GM19328 (cell line): ENCODE results near the gene TMC1.
"Not testable (repeated sequence)": the region's sequence is repeated elsewhere in the genome, so short reads cannot be mapped to it uniquely, and the experiment has no call there.

ENCODE experiments used
- ATAC-seq: cut with Tn5 transposase; IDR thresholded peaks from one replicate; pipeline ENCODE4 v1.9.1; 2021; ENCODE audit warnings: mild to moderate bottlenecking, moderate library complexity; ENCODE audit not compliant: unreplicated experiment

The TMC1 gene

GRCh38 chr9:72749276-72749675 lies 227.9 kb downstream of the TMC1 start:
- ATAC-seq = no peak

- ATAC-seq = no peak
Measured at GRCh38 chr9:72751541-72751940, 230.1 kb downstream of the TMC1 start.

DNA sequence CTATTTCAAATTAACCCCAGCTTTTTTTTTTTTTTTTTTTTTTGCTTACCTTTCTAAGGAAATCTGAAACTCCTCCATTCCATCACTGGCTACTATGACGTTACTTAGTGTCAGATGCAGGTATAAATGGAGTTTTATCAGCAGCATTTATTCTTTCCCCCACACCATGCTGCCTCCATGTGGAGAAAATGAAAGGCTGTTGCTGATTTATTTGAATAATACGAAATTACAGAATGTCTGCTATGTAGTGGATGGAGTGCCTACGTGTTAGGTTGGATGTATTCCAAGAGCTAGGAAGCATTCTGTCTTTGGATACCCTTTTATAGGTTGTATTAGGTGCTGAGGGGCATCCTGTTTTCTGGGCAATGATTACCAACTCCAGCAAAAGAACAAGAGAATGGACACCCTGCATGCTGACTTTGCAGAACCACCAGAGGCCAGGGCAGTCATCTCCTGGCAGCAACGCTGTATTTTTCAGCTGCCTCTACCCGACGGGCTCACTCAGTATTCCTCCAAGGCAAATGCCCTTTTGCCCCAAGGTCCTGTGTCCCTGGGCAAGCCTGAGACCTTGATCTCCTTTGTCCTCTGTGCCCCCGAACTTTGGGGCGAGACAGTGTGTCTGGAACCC lies 232.0 kb downstream of the TMC1 start:
- ATAC-seq = no peak

DNA sequence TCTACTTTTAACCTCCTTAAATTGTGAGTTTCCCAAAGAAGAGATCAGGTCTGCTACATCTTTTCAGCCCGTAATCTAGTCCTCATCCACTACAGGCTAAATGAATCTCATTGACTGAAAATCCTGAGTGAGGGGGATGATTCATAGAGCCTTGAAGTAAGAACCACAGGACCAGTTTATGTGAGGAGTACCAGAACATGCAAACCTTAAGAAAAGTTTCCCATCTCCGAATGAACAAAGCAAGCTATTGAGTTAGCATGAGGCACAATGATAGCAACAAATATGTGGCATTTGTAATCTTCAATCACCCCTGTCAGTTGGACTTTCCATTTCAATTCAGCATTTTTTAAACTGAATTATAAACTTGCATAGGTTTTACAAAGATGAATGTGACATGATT lies 234.4 kb downstream of the TMC1 start:
- no peak for ATAC-seq

GRCh38 chr9:72758944-72759343 lies 237.5 kb downstream of the TMC1 start:
- ATAC-seq = no peak

GRCh38 chr9:72763022-72763421 lies 241.6 kb downstream of the TMC1 start:
- no peak for ATAC-seq

DNA sequence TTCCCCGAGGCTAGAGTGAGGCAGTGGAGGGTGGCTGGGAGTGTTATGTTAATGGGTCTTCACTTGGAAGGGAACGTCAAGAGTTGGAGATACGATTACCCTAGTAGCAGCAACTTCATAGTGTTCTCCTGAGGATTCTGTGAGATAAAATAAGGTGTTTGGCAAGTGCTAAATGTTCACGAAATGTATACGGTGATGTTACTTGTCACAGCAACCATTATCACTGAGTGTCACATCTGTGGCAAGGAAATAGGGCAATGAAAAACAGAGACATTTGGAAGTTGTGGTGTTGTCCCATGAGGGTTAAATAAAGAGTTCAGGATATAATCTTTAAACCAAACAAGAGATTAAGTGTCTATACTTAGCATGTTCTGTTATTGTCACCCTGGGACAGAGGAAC lies 248.1 kb downstream of the TMC1 start:
- no peak for ATAC-seq

DNA sequence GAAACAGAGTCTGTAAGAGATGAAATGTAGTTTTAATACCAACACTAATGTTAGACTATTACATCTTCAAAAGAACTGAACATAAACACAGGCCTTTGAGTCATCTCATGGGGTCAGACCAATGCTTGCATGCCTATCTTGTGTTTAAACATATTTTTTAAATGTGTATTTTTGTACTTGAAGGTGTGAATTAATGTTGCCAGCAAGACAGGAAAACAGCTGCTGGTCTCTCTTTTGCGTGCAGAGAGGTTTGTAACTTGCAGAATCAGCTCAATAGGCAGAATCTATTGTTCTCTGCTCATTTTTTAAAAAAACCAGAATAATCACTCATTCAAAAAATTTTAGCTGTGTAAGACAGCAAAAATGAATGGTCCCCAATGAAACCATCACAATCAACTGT lies 251.3 kb downstream of the TMC1 start:
- ATAC-seq = no peak

DNA sequence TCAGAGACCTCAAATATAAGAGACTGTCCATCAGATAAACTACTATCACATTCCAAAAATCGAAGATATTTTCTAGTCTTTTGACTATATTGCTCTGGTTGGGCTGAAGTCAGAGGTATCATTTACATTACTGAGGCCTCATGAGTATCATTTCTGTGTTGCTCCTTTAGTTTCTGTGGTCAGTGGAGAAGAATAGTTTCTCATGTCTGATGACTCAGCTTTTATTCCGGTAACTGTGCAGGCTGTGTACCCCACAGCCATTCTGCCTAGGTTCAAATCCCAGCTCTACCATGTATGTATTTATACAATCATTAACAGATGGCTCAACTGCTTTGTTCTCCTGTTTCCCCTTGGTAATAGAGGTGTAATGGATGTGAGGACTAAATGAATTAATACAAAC lies 252.2 kb downstream of the TMC1 start:
- ATAC-seq = no peak

DNA sequence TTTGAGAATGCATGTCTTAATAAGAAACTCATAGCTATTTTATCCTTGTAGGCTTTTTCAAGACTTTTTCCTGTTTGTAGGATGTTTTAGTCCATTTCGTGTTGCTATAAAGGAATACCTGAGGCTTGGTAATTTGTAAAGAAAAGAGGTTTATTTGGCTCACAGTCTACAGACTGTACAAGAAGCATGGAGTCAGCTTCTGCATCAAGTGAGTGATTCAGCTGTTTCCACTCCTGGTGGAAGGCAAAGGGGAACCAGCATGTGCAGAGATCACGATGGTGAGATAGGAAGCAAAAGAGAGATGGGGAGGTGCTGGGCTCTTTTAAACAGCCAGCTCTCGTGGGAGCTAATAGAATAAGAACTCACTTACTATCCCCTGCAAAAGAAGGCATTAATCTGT lies 254.2 kb downstream of the TMC1 start:
- ATAC-seq = no peak

- ATAC-seq = no peak
Measured at GRCh38 chr9:72779614-72780013, 258.2 kb downstream of the TMC1 start.

GRCh38 chr9:72786948-72787347 lies 265.5 kb downstream of the TMC1 start:
- no peak for ATAC-seq

DNA sequence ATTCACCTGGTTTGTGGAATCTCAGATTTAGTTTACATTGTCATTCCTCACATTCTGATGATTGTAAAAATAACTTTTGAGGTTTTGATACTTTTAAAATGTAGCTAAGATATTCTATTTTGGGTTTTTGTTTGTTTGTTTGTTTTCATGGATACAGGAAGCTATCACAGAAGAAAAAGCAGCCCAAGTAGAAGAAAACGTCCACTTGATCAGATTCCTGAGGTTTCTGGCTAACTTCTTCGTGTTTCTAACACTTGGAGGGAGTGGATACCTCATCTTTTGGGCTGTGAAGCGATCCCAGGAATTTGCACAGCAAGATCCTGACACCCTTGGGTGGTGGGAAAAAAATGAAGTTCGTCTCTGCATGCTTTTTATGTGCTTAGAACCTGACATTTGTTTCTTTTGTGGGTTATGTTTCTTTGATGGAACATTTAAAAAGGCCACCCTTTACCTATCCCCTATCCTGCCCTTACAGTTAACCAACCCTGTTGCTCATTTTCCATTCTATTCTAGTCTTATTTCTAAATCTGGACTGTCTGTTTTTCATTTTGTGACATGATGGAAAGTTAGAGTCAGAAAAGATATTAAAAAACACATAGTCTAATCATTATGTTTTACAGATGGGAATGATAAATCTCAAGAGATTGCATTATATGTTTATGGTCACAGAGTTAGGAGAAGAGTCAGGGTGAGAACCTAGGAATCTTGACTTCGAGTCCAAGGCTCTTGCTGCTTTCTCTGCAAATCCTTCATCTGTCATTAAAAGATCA lies 267.7 kb downstream of the TMC1 start:
- ATAC-seq = no peak

- no peak for ATAC-seq
Measured at GRCh38 chr9:72789885-72790284, 268.5 kb downstream of the TMC1 start.

DNA sequence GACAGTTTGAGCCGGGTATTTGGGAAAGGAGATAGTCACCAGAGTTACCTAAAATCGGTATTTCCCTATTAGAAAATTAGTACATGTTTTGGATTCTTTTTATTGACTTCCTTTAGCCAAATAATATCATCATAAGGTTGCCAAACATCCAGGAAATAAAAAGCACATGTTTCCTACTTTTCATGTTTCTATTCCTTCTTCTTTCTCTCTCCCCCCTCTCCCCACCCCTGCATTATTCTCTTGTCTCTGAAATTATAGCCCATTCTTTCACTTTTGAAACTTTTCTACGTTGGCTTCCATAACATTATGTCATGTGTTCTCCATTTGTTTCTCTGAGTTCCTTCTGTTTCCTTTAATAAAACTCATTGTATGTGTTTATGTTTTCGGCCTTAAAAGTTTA lies 269.6 kb downstream of the TMC1 start:
- no peak for ATAC-seq

GRCh38 chr9:72791436-72791835 lies 270.0 kb downstream of the TMC1 start:
- ATAC-seq = no peak

DNA sequence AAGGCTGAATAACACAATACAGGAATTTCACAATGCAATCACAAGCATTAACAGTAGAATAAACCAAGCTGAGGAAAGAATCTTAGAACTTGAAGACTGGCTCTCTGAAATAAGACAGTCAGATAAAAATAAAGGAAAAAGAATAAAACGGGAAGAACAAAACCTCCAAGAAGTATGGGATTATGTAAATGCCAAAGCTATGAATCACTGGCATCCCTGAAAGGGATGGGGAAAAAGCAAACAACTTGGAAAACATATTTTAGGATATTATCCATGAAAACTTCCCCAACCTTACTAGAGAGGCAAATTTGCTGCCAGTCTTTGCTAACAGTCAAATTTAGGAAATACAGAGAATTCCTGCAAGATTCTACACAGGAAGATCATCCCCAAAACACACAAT lies 273.5 kb downstream of the TMC1 start:
- no peak for ATAC-seq

DNA sequence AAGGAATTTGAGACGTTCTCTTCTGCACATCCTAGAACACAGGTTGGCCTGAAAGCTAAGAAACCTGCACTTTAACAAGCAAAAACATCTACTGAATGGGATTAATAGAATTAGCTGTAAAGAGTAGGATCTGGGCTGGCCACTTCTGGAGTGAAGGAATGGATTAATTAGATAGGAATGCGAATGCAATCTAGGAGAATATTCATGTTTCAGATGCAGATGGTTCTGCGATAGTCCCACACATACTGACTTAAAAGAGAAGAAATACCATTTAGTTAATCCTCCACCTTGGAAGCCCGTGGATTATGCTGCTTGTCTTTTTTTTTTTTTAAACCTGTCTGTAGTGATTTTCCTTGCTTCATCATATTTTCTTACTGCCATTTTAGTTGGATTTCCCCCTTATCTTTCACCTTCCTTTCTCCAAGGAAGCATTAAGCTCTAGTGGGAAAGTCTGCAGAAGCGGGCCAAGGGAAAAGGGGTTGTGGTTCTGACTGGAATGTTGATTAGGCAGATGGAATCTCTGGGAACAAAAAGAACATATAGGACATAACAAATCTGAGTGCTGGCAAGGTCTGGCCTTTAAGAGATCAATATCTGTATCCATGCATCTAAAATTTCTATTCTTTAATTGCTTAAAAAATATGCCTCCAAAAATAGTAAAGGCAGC lies 279.1 kb downstream of the TMC1 start:
- no peak for ATAC-seq

DNA sequence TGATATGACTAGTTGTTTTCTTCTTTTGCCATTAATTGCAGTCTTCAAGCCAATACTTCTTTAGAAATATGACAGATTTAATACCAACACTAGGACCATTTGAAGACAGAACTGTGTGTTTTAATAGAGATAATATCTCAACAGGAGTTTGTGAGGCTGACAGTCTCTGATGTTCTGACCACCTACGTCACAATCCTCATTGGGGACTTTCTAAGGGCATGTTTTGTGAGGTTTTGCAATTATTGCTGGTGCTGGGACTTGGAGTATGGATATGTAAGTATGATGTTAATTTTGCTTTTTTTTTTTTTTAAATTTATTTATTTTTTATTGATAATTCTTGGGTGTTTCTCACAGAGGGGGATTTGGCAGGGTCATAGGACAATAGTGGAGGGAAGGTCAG lies 283.8 kb downstream of the TMC1 start:
- no peak for ATAC-seq

GRCh38 chr9:72806313-72806809 lies 285.0 kb downstream of the TMC1 start:
- ATAC-seq = not testable (repeated sequence)

DNA sequence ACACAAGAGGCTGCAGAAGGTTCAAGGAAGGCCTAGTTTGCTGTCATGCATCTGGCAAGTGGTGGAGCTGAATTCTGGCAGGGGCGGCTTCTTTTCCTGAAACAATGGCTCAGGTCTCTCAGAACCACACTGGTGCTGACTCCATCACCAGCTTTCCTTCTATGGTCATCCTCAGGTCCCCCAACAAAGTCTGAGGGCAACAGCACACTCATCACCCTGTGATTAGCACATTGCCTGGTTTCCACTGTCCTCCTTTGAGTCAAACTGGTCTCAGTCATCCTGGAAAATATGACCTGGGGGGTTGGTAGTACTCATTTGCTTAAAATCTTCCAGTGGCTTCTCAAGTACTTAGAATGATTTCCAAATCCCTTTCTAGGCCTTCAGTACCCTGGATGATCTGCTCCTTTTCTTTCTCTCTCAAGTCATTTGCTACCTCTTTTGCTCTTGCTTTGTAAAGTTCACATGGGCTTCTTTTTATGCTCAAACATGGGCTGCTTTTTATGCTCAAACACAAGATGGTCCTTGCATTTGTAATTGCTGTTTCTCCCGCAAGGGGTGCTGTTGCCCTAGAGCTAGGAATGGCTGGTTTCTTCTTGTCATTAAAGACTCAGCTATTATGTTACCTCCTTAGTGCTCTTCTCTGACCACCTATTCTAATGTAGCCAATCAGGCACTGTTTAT lies 286.5 kb downstream of the TMC1 start:
- ATAC-seq = no peak

- no peak for ATAC-seq
Measured at GRCh38 chr9:72808446-72808768, 287.0 kb downstream of the TMC1 start.
